ENCODE data around the gene JPT1.
"Not testable (repeated sequence)": the region's sequence is repeated elsewhere in the genome, so short reads cannot be mapped to it uniquely, and the experiment has no call there.

Gene JPT1

GRCh38 chr17:75160211-75160610 is 5.9 kb upstream of the JPT1 start:
- no peak for TF ChIP-seq CTCF (conservative IDR thresholded peaks at IDR 0.05; ENCODE audit: low read depth, low read length)
- Histone ChIP-seq H3K4me2 (no peak overlapping the region), H3K79me2 (ENCODE audit: insufficient read depth, low read depth) (peaks cover 4% of the 10 kb centered on the region; the same call in 1 of the 2 replicates), H3K9ac (no peak overlapping the region), H3K4me3 (IDR thresholded peaks at IDR 0.05; ENCODE audit: insufficient read depth, low read depth, low read length) (no peak overlapping the region), H3K27ac (no peak overlapping the region), H3K4me1 (ENCODE audit: low read depth, poor library complexity, severe bottlenecking) (peaks cover 5% of the 10 kb centered on the region), H3K27me3 (ENCODE audit: insufficient read depth, low read depth) (no peaks in the 10 kb centered on the region), H2AFZ (ENCODE audit: low read depth) (no peak overlapping the region), H3K36me3 (ENCODE audit: insufficient read depth) (no peaks in the 10 kb centered on the region), H4K20me1 (ENCODE audit: insufficient read depth) (no peaks in the 10 kb centered on the region)

GRCh38 chr17:75159196-75160031 is 5.1 kb upstream of the JPT1 start:
- no peak overlapping the region for H3K4me2 ChIP-seq
- H3K27ac ChIP-seq = no peak overlapping the region
- no peak overlapping the region for H3K4me3 ChIP-seq (IDR thresholded peaks at IDR 0.05; ENCODE audit: insufficient read depth, low read depth, low read length)
- no peak overlapping the region for H2AFZ ChIP-seq (ENCODE audit: low read depth)
- H3K36me3 ChIP-seq (ENCODE audit: insufficient read depth) = no peaks in the 10 kb centered on the region
- H3K9ac ChIP-seq = no peak overlapping the region
- H3K79me2 ChIP-seq (ENCODE audit: insufficient read depth, low read depth) = peaks cover 4% of the 10 kb centered on the region; the same call in 1 of the 2 replicates
- H4K20me1 ChIP-seq (ENCODE audit: insufficient read depth) = no peaks in the 10 kb centered on the region
- peaks cover 11% of the 10 kb centered on the region for H3K4me1 ChIP-seq (ENCODE audit: low read depth, poor library complexity, severe bottlenecking)
- H3K27me3 ChIP-seq (ENCODE audit: insufficient read depth, low read depth) = no peaks in the 10 kb centered on the region
- no peak for TF ChIP-seq CTCF (conservative IDR thresholded peaks at IDR 0.05; ENCODE audit: low read depth, low read length)

GRCh38 chr17:75158480-75158879 is 4.2 kb upstream of the JPT1 start:
- not testable (repeated sequence) for H3K79me2 ChIP-seq (ENCODE audit: insufficient read depth, low read depth); H3K36me3 ChIP-seq (ENCODE audit: insufficient read depth); H3K27me3 ChIP-seq (ENCODE audit: insufficient read depth, low read depth); H3K9ac ChIP-seq; H4K20me1 ChIP-seq (ENCODE audit: insufficient read depth); H3K27ac ChIP-seq; H2AFZ ChIP-seq (ENCODE audit: low read depth); H3K4me2 ChIP-seq; H3K4me3 ChIP-seq (IDR thresholded peaks at IDR 0.05; ENCODE audit: insufficient read depth, low read depth, low read length)
- H3K4me1 ChIP-seq (ENCODE audit: low read depth, poor library complexity, severe bottlenecking) = peaks cover 11% of the 10 kb centered on the region

- Histone ChIP-seq H3K27ac (peak overlapping the region; percentile 37; the same call in 1 of the 2 replicates), H3K27me3 (ENCODE audit: insufficient read depth, low read depth) (no peaks in the 10 kb centered on the region), H3K4me1 (ENCODE audit: low read depth, poor library complexity, severe bottlenecking) (peaks cover 32% of the 10 kb centered on the region), H3K79me2 (ENCODE audit: insufficient read depth, low read depth) (peaks cover 41% of the 10 kb centered on the region), H3K9ac (peak overlapping the region; percentile 78; the same call in 1 of the 2 replicates), H3K4me3 (IDR thresholded peaks at IDR 0.05; ENCODE audit: insufficient read depth, low read depth, low read length) (no peak overlapping the region), H4K20me1 (ENCODE audit: insufficient read depth) (no peaks in the 10 kb centered on the region; the same call in 1 of the 2 replicates), H2AFZ (ENCODE audit: low read depth) (peak overlapping the region; percentile 23; the same call in 1 of the 2 replicates), H3K36me3 (ENCODE audit: insufficient read depth) (no peaks in the 10 kb centered on the region), H3K4me2 (peak overlapping the region; percentile 55)
- no peak for TF ChIP-seq CTCF (conservative IDR thresholded peaks at IDR 0.05; ENCODE audit: low read depth, low read length)
These were observed 884 bp upstream of the JPT1 start for GRCh38 chr17:75155191-75155601.

GRCh38 chr17:75153780-75154194 is 525 bp downstream of the JPT1 start:
- Histone ChIP-seq H4K20me1 (ENCODE audit: insufficient read depth) (peaks cover 3% of the 10 kb centered on the region), H3K36me3 (ENCODE audit: insufficient read depth) (no peaks in the 10 kb centered on the region), H3K79me2 (ENCODE audit: insufficient read depth, low read depth) (peaks cover 55% of the 10 kb centered on the region), H3K4me1 (ENCODE audit: low read depth, poor library complexity, severe bottlenecking) (peaks cover 37% of the 10 kb centered on the region), H3K27ac (peak overlapping the region; percentile 50), H2AFZ (ENCODE audit: low read depth) (peak overlapping the region; percentile 38), H3K9ac (peak overlapping the region; percentile 78), H3K4me3 (IDR thresholded peaks at IDR 0.05; ENCODE audit: insufficient read depth, low read depth, low read length) (peak overlapping the region; percentile 8), H3K27me3 (ENCODE audit: insufficient read depth, low read depth) (no peaks in the 10 kb centered on the region), H3K4me2 (peak overlapping the region; percentile 83)
- TF ChIP-seq CTCF (conservative IDR thresholded peaks at IDR 0.05; ENCODE audit: low read depth, low read length) = no peak
